Upper lobe of right lung (tissue), 1 donor: ENCODE results near the gene CCNY. TPM values are rescaled to one million over a fixed set of nuclear protein-coding genes. Genes with fewer than 3 reads are reported as not detected.

Experiments used
- ATAC-seq: fragments of 200-7000 bp; cut with Tn5 transposase; one replicate; pipeline ENCODE4 v1.9.1; 2020; ENCODE audit warnings: mild to moderate bottlenecking, moderate library complexity
- DNase-seq: peaks from one replicate; pipeline ENCODE4 v3.0.0-alpha.2; 2020
- H3K27ac ChIP-seq: fragments of 200-600 bp; one replicate; pipeline ENCODE4 v1.8.0; 2022
- H3K27me3 ChIP-seq: fragments of 200-600 bp; one replicate; pipeline ENCODE4 v1.8.0; 2022; ENCODE audit warnings: mild to moderate bottlenecking
- H3K36me3 ChIP-seq: fragments of 200-600 bp; one replicate; pipeline ENCODE4 v1.8.0; 2022
- H3K4me1 ChIP-seq: fragments of 200-600 bp; one replicate; pipeline ENCODE4 v1.8.0; 2022
- H3K4me3 ChIP-seq: fragments of 200-600 bp; one replicate; pipeline ENCODE4 v1.8.0; 2022; ENCODE audit warnings: mild to moderate bottlenecking
- H3K9me3 ChIP-seq: fragments of 200-600 bp; one replicate; pipeline ENCODE4 v1.8.0; 2022
- intact Hi-C: fragments of 100-400 bp; cut with DNase I; formaldehyde crosslinking; loops from one replicate; pipeline ENCODE4 v1.11.0; 2022
- total RNA-seq: library from RNA; stranded (reverse); fragmentation: NEBNext Ultra II Directional; extraction: Animal tissue kit (Norgen Biotek cat#: 25700); gene quantifications from one replicate; pipeline ENCODE4 v1.2.1, GENCODE V29; 2021
- TF ChIP-seq, protein P1 (sequence below): fragments of 200-600 bp; IDR thresholded peaks from one replicate; pipeline ENCODE4 v1.8.0; 2022; ENCODE audit warnings: antibody characterized with exemption
- donor health status: DM: no; HTN: yes; CAD: no; lungs with severe emphysema.

CCNY gene
- total RNA-seq, 1 donor from 2014 or later, result 85.4 TPM

DNA sequence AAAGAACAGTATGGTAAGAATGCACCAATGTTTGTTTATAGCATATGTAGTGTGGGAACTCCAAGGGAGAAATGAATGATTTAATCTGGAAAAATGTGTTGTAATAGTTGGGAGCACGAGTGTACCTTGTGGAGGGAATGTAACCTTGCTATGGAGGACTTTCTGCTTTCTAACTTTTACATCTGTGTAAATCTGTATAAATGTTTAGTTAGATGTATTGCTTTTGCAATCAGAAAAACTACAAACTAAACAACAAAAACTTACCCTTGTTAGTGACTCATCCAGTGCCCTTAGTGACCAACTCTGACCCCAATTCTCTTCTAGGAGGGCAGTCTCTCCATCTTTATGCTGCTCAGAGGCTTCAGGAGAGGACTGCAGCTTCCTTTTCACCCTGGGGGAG lies 89.3 kb downstream of the CCNY start:
- Histone ChIP-seq H3K4me3 (no peak overlapping the region), H3K36me3 (no peaks in the 10 kb centered on the region), H3K9me3 (no peaks in the 10 kb centered on the region), H3K4me1 (peaks cover 26% of the 10 kb centered on the region), H3K27me3 (no peaks in the 10 kb centered on the region), H3K27ac (no peak overlapping the region)
- DNase-seq (no peak), ATAC-seq (no peak)
- intact Hi-C loops, result no loop called here
- TF ChIP-seq, protein P1, sequence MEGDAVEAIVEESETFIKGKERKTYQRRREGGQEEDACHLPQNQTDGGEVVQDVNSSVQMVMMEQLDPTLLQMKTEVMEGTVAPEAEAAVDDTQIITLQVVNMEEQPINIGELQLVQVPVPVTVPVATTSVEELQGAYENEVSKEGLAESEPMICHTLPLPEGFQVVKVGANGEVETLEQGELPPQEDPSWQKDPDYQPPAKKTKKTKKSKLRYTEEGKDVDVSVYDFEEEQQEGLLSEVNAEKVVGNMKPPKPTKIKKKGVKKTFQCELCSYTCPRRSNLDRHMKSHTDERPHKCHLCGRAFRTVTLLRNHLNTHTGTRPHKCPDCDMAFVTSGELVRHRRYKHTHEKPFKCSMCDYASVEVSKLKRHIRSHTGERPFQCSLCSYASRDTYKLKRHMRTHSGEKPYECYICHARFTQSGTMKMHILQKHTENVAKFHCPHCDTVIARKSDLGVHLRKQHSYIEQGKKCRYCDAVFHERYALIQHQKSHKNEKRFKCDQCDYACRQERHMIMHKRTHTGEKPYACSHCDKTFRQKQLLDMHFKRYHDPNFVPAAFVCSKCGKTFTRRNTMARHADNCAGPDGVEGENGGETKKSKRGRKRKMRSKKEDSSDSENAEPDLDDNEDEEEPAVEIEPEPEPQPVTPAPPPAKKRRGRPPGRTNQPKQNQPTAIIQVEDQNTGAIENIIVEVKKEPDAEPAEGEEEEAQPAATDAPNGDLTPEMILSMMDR, result no peak

GRCh38 chr10:35426657-35427056 lies 90.3 kb downstream of the CCNY start:
- Histone ChIP-seq H3K27ac (no peak overlapping the region), H3K9me3 (no peaks in the 10 kb centered on the region), H3K27me3 (no peaks in the 10 kb centered on the region), H3K4me3 (no peak overlapping the region), H3K36me3 (no peaks in the 10 kb centered on the region), H3K4me1 (peaks cover 15% of the 10 kb centered on the region)
- DNase-seq (no peak), ATAC-seq (no peak)
- TF ChIP-seq, protein P1, result no peak
- intact Hi-C loops, result no loop called here

DNA sequence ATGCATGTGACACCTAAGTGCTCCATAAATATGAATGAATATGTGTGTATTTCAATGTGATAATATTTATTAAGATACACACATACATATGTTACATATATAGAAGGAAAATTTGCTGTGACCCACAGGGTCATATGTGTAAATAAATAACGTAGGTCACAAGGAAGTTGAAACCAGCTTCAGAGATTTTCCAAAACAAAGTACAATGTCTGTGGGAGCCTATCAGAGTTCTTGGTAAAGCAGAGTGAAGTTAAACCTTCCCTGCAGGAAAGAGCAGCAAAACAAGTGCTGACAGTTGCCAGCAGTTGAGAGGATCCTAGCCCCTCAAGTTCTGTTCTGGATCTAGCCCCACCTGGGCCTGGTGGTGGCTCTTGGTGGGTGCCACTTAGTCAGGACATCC lies 91.2 kb downstream of the CCNY start:
- Histone ChIP-seq H3K4me3 (no peak overlapping the region), H3K4me1 (peaks cover 6% of the 10 kb centered on the region), H3K27me3 (no peaks in the 10 kb centered on the region), H3K36me3 (no peaks in the 10 kb centered on the region), H3K9me3 (no peaks in the 10 kb centered on the region), H3K27ac (no peak overlapping the region)
- intact Hi-C loops, result no loop called here
- ATAC-seq (no peak), DNase-seq (no peak)
- TF ChIP-seq, protein P1, result no peak

GRCh38 chr10:35428521-35428920 lies 92.2 kb downstream of the CCNY start:
- Histone ChIP-seq H3K9me3 (no peaks in the 10 kb centered on the region), H3K4me1 (no peaks in the 10 kb centered on the region), H3K4me3 (no peak overlapping the region), H3K27ac (no peak overlapping the region), H3K36me3 (no peaks in the 10 kb centered on the region), H3K27me3 (no peaks in the 10 kb centered on the region)
- ATAC-seq, result peak; percentile 14
- no peak for DNase-seq
- TF ChIP-seq, protein P1, result no peak
- intact Hi-C loops, result no loop called here

DNA sequence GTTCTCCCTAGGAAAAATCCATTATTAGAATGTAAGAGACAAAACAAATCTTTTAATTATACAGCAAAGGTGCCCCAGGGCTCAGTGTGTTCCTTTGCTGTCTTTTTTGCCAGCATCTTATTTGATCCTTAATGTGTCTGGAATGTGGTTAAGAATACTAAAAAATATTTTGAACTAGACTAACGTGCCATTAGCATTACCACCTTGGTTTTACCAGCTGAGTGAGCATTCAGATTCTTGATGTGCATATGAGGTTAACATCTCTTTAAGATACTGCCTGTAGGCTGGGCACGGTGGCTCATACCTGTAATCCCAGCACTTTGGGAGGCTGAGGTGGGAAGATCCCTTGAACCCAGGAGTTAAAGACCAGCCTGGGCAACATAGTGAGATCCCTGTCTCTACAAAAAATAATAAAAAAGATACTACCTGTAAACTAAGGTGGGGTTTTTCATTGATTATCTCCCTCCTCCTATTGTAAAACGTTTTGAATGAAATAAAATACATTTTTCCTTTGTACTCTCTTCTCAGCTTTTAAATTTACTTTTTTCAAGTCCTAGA lies 96.6 kb downstream of the CCNY start:
- TF ChIP-seq, protein P1, result no peak
- Histone ChIP-seq H3K9me3 (no peaks in the 10 kb centered on the region), H3K27me3 (no peaks in the 10 kb centered on the region), H3K27ac (no peak overlapping the region), H3K36me3 (no peaks in the 10 kb centered on the region), H3K4me1 (no peaks in the 10 kb centered on the region), H3K4me3 (no peak overlapping the region)
- no peak for DNase-seq
- intact Hi-C loops, result no loop called here
- no peak for ATAC-seq
